ENCODE data around the gene MMAB.

The MMAB gene

DNA sequence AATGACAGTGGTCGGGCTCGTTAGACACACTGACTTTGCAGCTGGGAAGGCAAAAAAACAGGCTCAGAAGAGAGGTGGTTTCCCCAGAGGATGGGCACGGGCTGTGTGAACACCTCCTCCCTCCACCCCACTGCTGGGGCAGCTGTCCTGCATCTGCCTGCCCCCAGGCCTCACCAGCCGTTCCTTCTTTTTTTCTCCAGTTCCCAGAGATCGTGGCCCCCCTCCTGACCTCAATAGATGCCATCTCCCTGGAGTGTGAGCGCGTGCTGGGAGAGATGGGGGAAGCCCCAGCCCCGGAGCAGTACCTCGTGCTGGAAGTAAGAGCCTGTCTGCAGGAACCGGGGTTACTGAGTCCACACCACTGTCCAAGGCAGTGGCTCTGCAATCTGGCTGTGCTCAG lies 17.7 kb upstream of the MMAB start:
- TF ChIP-seq REST (IDR thresholded peaks at IDR 0.05; ENCODE audit: insufficient read depth in 1 of 2, low read depth in 2 of 2, low read length in 2 of 2) (no peak), FOXP2 (optimal IDR thresholded peaks at IDR 0.05; ENCODE audit: borderline replicate concordance, extremely low read depth, extremely low read length, insufficient read depth) (no peak), POLR2AphosphoS5 (IDR thresholded peaks at IDR 0.05; ENCODE audit: low read depth, low read length) (no peak), TAF1 (IDR thresholded peaks at IDR 0.05; ENCODE audit: borderline replicate concordance, insufficient read depth, low read length) (no peak), SIN3A (IDR thresholded peaks at IDR 0.05; ENCODE audit: borderline replicate concordance, insufficient read depth, low read length) (no peak)

GRCh38 chr12:109590566-109590965 lies 17.3 kb upstream of the MMAB start:
- TF ChIP-seq REST (IDR thresholded peaks at IDR 0.05; ENCODE audit: insufficient read depth in 1 of 2, low read depth in 2 of 2, low read length in 2 of 2) (no peak), SIN3A (IDR thresholded peaks at IDR 0.05; ENCODE audit: borderline replicate concordance, insufficient read depth, low read length) (no peak), FOXP2 (optimal IDR thresholded peaks at IDR 0.05; ENCODE audit: borderline replicate concordance, extremely low read depth, extremely low read length, insufficient read depth) (no peak), POLR2AphosphoS5 (IDR thresholded peaks at IDR 0.05; ENCODE audit: low read depth, low read length) (no peak), TAF1 (IDR thresholded peaks at IDR 0.05; ENCODE audit: borderline replicate concordance, insufficient read depth, low read length) (no peak)

- TF ChIP-seq REST (IDR thresholded peaks at IDR 0.05; ENCODE audit: insufficient read depth in 1 of 2, low read depth in 2 of 2, low read length in 2 of 2) (no peak), POLR2AphosphoS5 (IDR thresholded peaks at IDR 0.05; ENCODE audit: low read depth, low read length) (no peak), FOXP2 (optimal IDR thresholded peaks at IDR 0.05; ENCODE audit: borderline replicate concordance, extremely low read depth, extremely low read length, insufficient read depth) (no peak)
Measured at GRCh38 chr12:109589691-109590245, 16.5 kb upstream of the MMAB start.

- TF ChIP-seq FOXP2 (optimal IDR thresholded peaks at IDR 0.05; ENCODE audit: borderline replicate concordance, extremely low read depth, extremely low read length, insufficient read depth) (no peak), SIN3A (IDR thresholded peaks at IDR 0.05; ENCODE audit: borderline replicate concordance, insufficient read depth, low read length) (no peak), REST (IDR thresholded peaks at IDR 0.05; ENCODE audit: insufficient read depth in 1 of 2, low read depth in 2 of 2, low read length in 2 of 2) (no peak), TAF1 (IDR thresholded peaks at IDR 0.05; ENCODE audit: borderline replicate concordance, insufficient read depth, low read length) (no peak), POLR2AphosphoS5 (IDR thresholded peaks at IDR 0.05; ENCODE audit: low read depth, low read length) (no peak)
Measured at GRCh38 chr12:109589240-109589590, 15.9 kb upstream of the MMAB start.
